Epithelial cell of proximal tubule (primary cell): Measurements from ENCODE around the gene MTA3. TPM values are rescaled to one million over a fixed set of nuclear protein-coding genes. Genes with fewer than 3 reads are reported as not detected.
A peak's percentile ranks its signal among the peaks of the same experiment; 100 is the strongest.

Experiments
- DNase-seq: peaks from one replicate; pipeline ENCODE4 v3.0.0-alpha.2; 2011; ENCODE audit warnings: low read depth
- H3K4me3 ChIP-seq: 2 replicates; pipeline ENCODE4 v1.5.1; 2011; ENCODE audit warnings: low read depth, mild to moderate bottlenecking, low read length
- CTCF ChIP-seq: conservative IDR thresholded peaks from 2 replicates; pipeline ENCODE4 v1.5.1; 2012; ENCODE audit warnings: low read depth, mild to moderate bottlenecking, low read length
- total RNA-seq: library from RNA; depleted of rRNA; stranded (reverse); fragments of >200 nt; gene quantifications from 2 replicates; pipeline ENCODE4 v1.2.3, GENCODE V29; 2015

The MTA3 gene
- total RNA-seq, 1 donor from 2014 or later: 17.8 TPM

- no peak for TF ChIP-seq CTCF
- DNase-seq: no peak
- no peak overlapping the region for H3K4me3 ChIP-seq
These were observed 91.2 kb downstream of the MTA3 start for GRCh38 chr2:42659609-42660008.

GRCh38 chr2:42663106-42663780 is 94.8 kb downstream of the MTA3 start:
- DNase-seq: peak; percentile 29
- TF ChIP-seq CTCF: peak; percentile 100
- no peak overlapping the region for H3K4me3 ChIP-seq

- H3K4me3 ChIP-seq: no peak overlapping the region
- no peak for DNase-seq
- TF ChIP-seq CTCF: no peak
These were observed 95.4 kb downstream of the MTA3 start for GRCh38 chr2:42663828-42664227.

GRCh38 chr2:42673989-42674579 is 105.7 kb downstream of the MTA3 start:
- TF ChIP-seq CTCF: no peak
- DNase-seq: no peak
- H3K4me3 ChIP-seq: no peak overlapping the region

GRCh38 chr2:42675815-42676214 is 107.4 kb downstream of the MTA3 start:
- H3K4me3 ChIP-seq: no peak overlapping the region
- TF ChIP-seq CTCF: no peak
- DNase-seq: no peak

GRCh38 chr2:42685303-42685702 is 116.9 kb downstream of the MTA3 start:
- H3K4me3 ChIP-seq: no peak overlapping the region
- no peak for TF ChIP-seq CTCF
- no peak for DNase-seq
